Measurements from ENCODE around the gene IGDCC3. TPM values are rescaled to one million over a fixed set of nuclear protein-coding genes. Genes with fewer than 3 reads are reported as not detected.
A peak's percentile ranks its signal among the peaks of the same experiment; 100 is the strongest.
"Not testable (repeated sequence)": the region's sequence is repeated elsewhere in the genome, so short reads cannot be mapped to it uniquely, and the experiment has no call there.

The IGDCC3 gene
- total RNA-seq, 1 experiment from 2014 or later, result 53.5 TPM

DNA sequence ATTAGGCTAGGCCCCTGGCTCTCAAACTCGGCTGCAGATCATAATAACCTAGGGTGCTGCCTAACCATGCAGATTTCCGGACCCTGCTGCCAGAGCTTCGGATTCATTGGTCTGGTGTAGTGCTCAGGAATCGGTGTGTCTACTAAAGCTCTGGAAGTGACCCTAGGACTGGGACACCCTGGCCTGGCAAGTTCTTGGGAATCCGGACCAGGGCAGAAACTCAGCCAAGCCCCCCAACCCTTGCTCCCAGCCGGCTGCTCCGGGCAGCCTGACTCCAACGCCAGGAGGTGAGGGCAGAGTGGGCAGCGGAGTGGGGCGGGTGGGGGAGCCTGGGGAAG lies 23.0 kb downstream of the IGDCC3 start:
- Mint-ChIP-seq H3K9me3 (peaks cover 22% of the 10 kb centered on the region), H3K27me3 (ENCODE audit: low read depth) (peaks cover 69% of the 10 kb centered on the region), H3K36me3 (peaks cover 34% of the 10 kb centered on the region), H3K4me1 (peaks cover 12% of the 10 kb centered on the region), H3K4me3 (peak overlapping the region; percentile 23), H3K27ac (no peak overlapping the region)
- ATAC-seq (peak; percentile 29), DNase-seq (ENCODE audit: low spot score) (no peak)
- ChIA-PET POLR2A (no interaction called here), CTCF (interaction anchor here (0.9 to 2.0 kb wide), 3 partner anchors 13 to 30 kb away, joined by 4 to 7 read pairs (median 6); no protein-coding TSS in a partner anchor)
- TF ChIP-seq ZNF416 (CRISPR knock-in tag; IDR thresholded peaks at IDR 0.05) (no peak), NR3C1 (CRISPR knock-in tag; conservative IDR thresholded peaks at IDR 0.05; ENCODE audit: low read depth) (no peak), ZNF138 (CRISPR knock-in tag; conservative IDR thresholded peaks at IDR 0.05) (no peak), TCF7 (CRISPR knock-in tag; IDR thresholded peaks at IDR 0.05; ENCODE audit: low read depth) (no peak), FOXP1 (CRISPR knock-in tag; IDR thresholded peaks at IDR 0.05; ENCODE audit: borderline replicate concordance) (no peak), ELF4 (CRISPR knock-in tag; IDR thresholded peaks at IDR 0.05; ENCODE audit: low read depth) (no peak)
- TF ChIP-seq, protein P1, sequence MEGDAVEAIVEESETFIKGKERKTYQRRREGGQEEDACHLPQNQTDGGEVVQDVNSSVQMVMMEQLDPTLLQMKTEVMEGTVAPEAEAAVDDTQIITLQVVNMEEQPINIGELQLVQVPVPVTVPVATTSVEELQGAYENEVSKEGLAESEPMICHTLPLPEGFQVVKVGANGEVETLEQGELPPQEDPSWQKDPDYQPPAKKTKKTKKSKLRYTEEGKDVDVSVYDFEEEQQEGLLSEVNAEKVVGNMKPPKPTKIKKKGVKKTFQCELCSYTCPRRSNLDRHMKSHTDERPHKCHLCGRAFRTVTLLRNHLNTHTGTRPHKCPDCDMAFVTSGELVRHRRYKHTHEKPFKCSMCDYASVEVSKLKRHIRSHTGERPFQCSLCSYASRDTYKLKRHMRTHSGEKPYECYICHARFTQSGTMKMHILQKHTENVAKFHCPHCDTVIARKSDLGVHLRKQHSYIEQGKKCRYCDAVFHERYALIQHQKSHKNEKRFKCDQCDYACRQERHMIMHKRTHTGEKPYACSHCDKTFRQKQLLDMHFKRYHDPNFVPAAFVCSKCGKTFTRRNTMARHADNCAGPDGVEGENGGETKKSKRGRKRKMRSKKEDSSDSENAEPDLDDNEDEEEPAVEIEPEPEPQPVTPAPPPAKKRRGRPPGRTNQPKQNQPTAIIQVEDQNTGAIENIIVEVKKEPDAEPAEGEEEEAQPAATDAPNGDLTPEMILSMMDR (IDR thresholded peaks at IDR 0.05), result no peak

DNA sequence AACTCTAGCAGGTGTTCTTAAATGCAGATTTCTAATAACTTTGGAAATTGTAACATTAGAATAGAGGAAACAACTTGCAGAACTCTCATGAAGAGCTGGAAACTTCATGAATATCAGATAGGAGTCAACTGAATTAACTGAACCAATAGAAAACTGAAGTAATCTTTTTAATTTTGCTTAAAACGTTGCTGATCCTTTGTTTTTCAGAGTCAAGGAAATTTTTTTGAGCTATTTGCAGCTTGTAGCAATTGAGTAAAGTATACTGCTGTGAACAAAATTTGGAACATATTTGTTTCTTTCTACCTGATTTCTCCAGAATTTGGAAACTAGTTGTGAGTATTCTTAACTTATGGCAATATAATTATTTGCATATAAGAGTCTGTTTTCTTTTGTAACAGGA lies 25.8 kb downstream of the IGDCC3 start:
- peaks cover 12% of the 10 kb centered on the region for H3K4me1 Mint-ChIP-seq
- H3K27ac Mint-ChIP-seq; H3K4me3 Mint-ChIP-seq; CTCF ChIA-PET; DNase-seq (ENCODE audit: low spot score); ATAC-seq: not testable (repeated sequence)
- H3K27me3 Mint-ChIP-seq (ENCODE audit: low read depth), result peaks cover 65% of the 10 kb centered on the region
- H3K36me3 Mint-ChIP-seq, result peaks cover 41% of the 10 kb centered on the region
- POLR2A ChIA-PET, result interaction anchor here (0.7 kb wide), 1 partner anchor 27 kb away, joined by 3 read pairs; no protein-coding TSS in a partner anchor
- H3K9me3 Mint-ChIP-seq, result peaks cover 22% of the 10 kb centered on the region

DNA sequence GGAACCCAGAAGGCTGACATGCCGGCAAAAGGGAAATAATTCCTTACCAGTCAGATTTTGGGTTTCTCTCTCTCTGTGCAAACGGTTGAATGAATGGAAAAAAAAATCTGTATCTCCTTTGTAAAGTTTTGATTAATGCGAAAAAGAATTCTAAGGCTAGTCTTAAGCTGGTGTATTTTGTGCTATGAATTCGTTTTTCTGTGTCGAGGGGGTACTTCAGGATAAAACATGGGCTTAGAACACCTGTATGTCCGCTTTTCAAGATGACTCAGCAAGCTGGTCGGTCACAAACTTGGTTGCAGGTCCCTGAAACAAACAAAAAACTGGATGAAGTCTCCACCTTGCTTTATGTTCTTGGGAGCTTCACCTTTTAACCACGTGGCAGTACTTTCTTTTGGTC lies 28.5 kb downstream of the IGDCC3 start:
- ChIA-PET POLR2A (no interaction called here), CTCF (interaction anchor here (1.4 to 2.0 kb wide), 2 partner anchors 28 to 36 kb away, joined by 4 to 6 read pairs; no protein-coding TSS in a partner anchor)
- Mint-ChIP-seq H3K9me3 (peaks cover 21% of the 10 kb centered on the region), H3K4me1 (peaks cover 13% of the 10 kb centered on the region), H3K4me3 (no peak overlapping the region), H3K27me3 (ENCODE audit: low read depth) (peaks cover 49% of the 10 kb centered on the region), H3K27ac (no peak overlapping the region), H3K36me3 (peaks cover 38% of the 10 kb centered on the region)
- DNase-seq (ENCODE audit: low spot score), result no peak
- no peak for ATAC-seq
- TF ChIP-seq TP53 (CRISPR knock-in tag; IDR thresholded peaks at IDR 0.05), result no peak
- TF ChIP-seq, protein P2, sequence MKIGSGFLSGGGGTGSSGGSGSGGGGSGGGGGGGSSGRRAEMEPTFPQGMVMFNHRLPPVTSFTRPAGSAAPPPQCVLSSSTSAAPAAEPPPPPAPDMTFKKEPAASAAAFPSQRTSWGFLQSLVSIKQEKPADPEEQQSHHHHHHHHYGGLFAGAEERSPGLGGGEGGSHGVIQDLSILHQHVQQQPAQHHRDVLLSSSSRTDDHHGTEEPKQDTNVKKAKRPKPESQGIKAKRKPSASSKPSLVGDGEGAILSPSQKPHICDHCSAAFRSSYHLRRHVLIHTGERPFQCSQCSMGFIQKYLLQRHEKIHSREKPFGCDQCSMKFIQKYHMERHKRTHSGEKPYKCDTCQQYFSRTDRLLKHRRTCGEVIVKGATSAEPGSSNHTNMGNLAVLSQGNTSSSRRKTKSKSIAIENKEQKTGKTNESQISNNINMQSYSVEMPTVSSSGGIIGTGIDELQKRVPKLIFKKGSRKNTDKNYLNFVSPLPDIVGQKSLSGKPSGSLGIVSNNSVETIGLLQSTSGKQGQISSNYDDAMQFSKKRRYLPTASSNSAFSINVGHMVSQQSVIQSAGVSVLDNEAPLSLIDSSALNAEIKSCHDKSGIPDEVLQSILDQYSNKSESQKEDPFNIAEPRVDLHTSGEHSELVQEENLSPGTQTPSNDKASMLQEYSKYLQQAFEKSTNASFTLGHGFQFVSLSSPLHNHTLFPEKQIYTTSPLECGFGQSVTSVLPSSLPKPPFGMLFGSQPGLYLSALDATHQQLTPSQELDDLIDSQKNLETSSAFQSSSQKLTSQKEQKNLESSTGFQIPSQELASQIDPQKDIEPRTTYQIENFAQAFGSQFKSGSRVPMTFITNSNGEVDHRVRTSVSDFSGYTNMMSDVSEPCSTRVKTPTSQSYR (CRISPR knock-in tag; IDR thresholded peaks at IDR 0.05), result no peak
- TF ChIP-seq, protein P3, sequence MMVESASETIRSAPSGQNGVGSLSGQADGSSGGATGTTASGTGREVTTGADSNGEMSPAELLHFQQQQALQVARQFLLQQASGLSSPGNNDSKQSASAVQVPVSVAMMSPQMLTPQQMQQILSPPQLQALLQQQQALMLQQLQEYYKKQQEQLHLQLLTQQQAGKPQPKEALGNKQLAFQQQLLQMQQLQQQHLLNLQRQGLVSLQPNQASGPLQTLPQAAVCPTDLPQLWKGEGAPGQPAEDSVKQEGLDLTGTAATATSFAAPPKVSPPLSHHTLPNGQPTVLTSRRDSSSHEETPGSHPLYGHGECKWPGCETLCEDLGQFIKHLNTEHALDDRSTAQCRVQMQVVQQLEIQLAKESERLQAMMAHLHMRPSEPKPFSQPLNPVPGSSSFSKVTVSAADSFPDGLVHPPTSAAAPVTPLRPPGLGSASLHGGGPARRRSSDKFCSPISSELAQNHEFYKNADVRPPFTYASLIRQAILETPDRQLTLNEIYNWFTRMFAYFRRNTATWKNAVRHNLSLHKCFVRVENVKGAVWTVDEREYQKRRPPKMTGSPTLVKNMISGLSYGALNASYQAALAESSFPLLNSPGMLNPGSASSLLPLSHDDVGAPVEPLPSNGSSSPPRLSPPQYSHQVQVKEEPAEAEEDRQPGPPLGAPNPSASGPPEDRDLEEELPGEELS (CRISPR knock-in tag; IDR thresholded peaks at IDR 0.05), result no peak
- no peak for TF ChIP-seq HMGA2 (CRISPR knock-in tag; IDR thresholded peaks at IDR 0.05)
- TF ChIP-seq, protein P4, sequence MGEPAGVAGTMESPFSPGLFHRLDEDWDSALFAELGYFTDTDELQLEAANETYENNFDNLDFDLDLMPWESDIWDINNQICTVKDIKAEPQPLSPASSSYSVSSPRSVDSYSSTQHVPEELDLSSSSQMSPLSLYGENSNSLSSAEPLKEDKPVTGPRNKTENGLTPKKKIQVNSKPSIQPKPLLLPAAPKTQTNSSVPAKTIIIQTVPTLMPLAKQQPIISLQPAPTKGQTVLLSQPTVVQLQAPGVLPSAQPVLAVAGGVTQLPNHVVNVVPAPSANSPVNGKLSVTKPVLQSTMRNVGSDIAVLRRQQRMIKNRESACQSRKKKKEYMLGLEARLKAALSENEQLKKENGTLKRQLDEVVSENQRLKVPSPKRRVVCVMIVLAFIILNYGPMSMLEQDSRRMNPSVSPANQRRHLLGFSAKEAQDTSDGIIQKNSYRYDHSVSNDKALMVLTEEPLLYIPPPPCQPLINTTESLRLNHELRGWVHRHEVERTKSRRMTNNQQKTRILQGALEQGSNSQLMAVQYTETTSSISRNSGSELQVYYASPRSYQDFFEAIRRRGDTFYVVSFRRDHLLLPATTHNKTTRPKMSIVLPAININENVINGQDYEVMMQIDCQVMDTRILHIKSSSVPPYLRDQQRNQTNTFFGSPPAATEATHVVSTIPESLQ (CRISPR knock-in tag; IDR thresholded peaks at IDR 0.05), result no peak
- no peak for TF ChIP-seq ZNF317 (CRISPR knock-in tag; IDR thresholded peaks at IDR 0.05; ENCODE audit: borderline replicate concordance, low read depth)
- no peak for TF ChIP-seq CREM (CRISPR knock-in tag; IDR thresholded peaks at IDR 0.05)
- TF ChIP-seq CBFB (CRISPR knock-in tag; IDR thresholded peaks at IDR 0.05; ENCODE audit: low read depth), result no peak
- TF ChIP-seq NFATC4 (CRISPR knock-in tag; IDR thresholded peaks at IDR 0.05), result no peak
- no peak for TF ChIP-seq MYBL2 (CRISPR knock-in tag; IDR thresholded peaks at IDR 0.05)
- no peak for TF ChIP-seq ATF1 (CRISPR knock-in tag; IDR thresholded peaks at IDR 0.05)
- TF ChIP-seq JUN (CRISPR knock-in tag; IDR thresholded peaks at IDR 0.05), result no peak
- TF ChIP-seq, protein P5, sequence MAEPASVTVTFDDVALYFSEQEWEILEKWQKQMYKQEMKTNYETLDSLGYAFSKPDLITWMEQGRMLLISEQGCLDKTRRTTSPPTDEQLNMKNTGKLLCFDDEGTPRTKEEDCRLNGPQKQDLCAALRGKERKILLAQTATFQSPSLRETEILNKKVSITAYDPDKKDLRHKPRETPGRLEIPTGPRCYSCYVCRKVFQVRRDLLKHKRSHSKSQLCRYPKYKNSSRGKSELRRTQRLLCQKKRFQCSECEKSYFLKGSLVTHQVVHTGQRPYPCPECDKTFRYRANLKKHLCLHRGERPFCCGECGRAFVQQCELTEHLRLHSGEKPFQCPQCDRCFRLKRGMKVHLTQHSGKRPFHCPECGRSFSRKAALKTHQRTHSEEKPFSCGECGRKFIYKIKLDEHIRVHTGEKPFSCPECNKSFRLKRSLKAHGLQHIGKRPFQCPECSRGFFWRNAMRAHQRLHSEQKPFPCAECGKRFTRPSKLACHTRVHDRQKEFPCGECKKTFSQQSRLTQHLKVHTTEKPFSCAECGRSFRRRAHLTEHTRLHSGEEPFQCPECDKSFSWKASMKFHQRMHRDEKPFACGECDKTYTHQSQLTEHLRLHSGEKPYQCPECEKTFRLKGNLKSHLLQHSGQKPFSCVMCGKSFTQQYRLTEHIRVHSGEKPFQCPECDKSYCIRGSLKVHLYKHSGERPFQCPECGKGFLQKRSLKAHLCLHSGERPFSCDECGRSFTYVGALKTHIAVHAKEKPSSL (CRISPR knock-in tag; conservative IDR thresholded peaks at IDR 0.05), result no peak
- TF ChIP-seq FOXJ3 (CRISPR knock-in tag; IDR thresholded peaks at IDR 0.05; ENCODE audit: borderline replicate concordance), result no peak
- TF ChIP-seq, protein P6, sequence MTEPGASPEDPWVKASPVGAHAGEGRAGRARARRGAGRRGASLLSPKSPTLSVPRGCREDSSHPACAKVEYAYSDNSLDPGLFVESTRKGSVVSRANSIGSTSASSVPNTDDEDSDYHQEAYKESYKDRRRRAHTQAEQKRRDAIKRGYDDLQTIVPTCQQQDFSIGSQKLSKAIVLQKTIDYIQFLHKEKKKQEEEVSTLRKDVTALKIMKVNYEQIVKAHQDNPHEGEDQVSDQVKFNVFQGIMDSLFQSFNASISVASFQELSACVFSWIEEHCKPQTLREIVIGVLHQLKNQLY (CRISPR knock-in tag; IDR thresholded peaks at IDR 0.05), result no peak
